ENCODE measurements around the gene OVAAL.

OVAAL gene

GRCh38 chr1:180558664-180559063 lies at the start of gene OVAAL:
Gene OVAAL, plus strand, starts transcription at chr1:180558964.
- no peak within 1 kb of the TSS for H3K27ac ChIP-seq
- ChIA-PET CTCF (interaction anchor here (0.5 to 0.7 kb wide), 2 partner anchors 9 to 159 kb away, joined by 3 to 4 read pairs; no protein-coding TSS in a partner anchor), POLR2A (ENCODE audit: low non-redundant PET) (no interaction called here)
- TF ChIP-seq CTCF (conservative IDR thresholded peaks at IDR 0.05; ENCODE audit: low read depth), result no peak
- no peak for DNase-seq (ENCODE audit: low spot score)

- ChIA-PET CTCF (no interaction called here), POLR2A (ENCODE audit: low non-redundant PET) (no interaction called here)
- H3K27ac ChIP-seq, result no peak overlapping the region
- no peak for DNase-seq (ENCODE audit: low spot score)
- TF ChIP-seq CTCF (conservative IDR thresholded peaks at IDR 0.05; ENCODE audit: low read depth), result no peak
These were observed 47.9 kb upstream of the OVAAL start for GRCh38 chr1:180510882-180511281.

GRCh38 chr1:180513531-180513930 lies 45.2 kb upstream of the OVAAL start:
- ChIA-PET CTCF (no interaction called here), POLR2A (ENCODE audit: low non-redundant PET) (no interaction called here)
- no peak for TF ChIP-seq CTCF (conservative IDR thresholded peaks at IDR 0.05; ENCODE audit: low read depth)
- no peak for DNase-seq (ENCODE audit: low spot score)
- no peak overlapping the region for H3K27ac ChIP-seq

GRCh38 chr1:180515364-180515763 lies 43.4 kb upstream of the OVAAL start:
- DNase-seq (ENCODE audit: low spot score), result no peak
- TF ChIP-seq CTCF (conservative IDR thresholded peaks at IDR 0.05; ENCODE audit: low read depth), result no peak
- ChIA-PET CTCF (interaction anchor here (0.6 to 2.4 kb wide), 11 partner anchors 14 to 464 kb away, joined by 3 to 40 read pairs (median 4); partner anchors contain the start of gene KIAA1614), POLR2A (ENCODE audit: low non-redundant PET) (interaction anchor here (0.7 kb wide), 1 partner anchor 350 kb away, joined by 10 read pairs; no protein-coding TSS in a partner anchor)
- H3K27ac ChIP-seq, result no peak overlapping the region

GRCh38 chr1:180515857-180516388 lies 42.8 kb upstream of the OVAAL start:
- H3K27ac ChIP-seq, result no peak overlapping the region
- peak; percentile 84 for TF ChIP-seq CTCF (conservative IDR thresholded peaks at IDR 0.05; ENCODE audit: low read depth)
- CTCF ChIA-PET, result interaction anchor here (0.5 to 2.4 kb wide), 11 partner anchors 13 to 505 kb away, joined by 3 to 40 read pairs (median 4); partner anchors contain the start of gene KIAA1614
- POLR2A ChIA-PET (ENCODE audit: low non-redundant PET), result interaction anchor here (0.7 kb wide), 1 partner anchor 349 kb away, joined by 10 read pairs; no protein-coding TSS in a partner anchor
- peak; percentile 74 for DNase-seq (ENCODE audit: low spot score)

GRCh38 chr1:180519846-180520245 lies 38.9 kb upstream of the OVAAL start:
- ChIA-PET CTCF (no interaction called here), POLR2A (ENCODE audit: low non-redundant PET) (no interaction called here)
- DNase-seq (ENCODE audit: low spot score), result no peak
- TF ChIP-seq CTCF (conservative IDR thresholded peaks at IDR 0.05; ENCODE audit: low read depth), result no peak
- no peak overlapping the region for H3K27ac ChIP-seq

All from RWPE1 (cell line).